ENCODE data around the gene ADARB1.
A peak's percentile ranks its signal among the peaks of the same experiment; 100 is the strongest.

The ADARB1 gene

DNA sequence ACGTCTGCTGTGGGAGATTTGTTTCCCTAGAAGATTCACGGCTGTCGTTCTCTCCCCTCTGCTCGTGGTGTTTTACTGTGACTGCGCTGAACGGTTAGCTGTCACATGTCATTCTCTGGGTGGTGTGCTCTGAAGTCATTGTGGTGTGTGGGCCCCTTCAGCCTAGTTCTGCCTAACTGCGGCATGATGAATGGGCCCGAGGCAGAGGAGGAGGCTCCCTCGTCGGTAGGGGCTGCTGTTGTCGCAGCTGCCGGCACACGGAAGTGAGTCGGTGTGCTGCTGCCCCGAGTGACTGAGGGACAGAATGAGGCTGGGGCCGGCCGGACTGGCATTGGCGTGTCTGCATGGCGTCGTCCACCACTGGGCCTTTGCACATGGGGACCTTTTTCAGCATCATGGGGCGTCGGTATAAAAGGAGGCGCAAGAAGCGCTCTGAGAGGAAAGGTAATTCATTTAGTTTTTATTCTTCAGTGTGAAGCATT lies 77.9 kb downstream of the ADARB1 start:
- DNase-seq (ENCODE audit: low spot score): peak; percentile 59

DNA sequence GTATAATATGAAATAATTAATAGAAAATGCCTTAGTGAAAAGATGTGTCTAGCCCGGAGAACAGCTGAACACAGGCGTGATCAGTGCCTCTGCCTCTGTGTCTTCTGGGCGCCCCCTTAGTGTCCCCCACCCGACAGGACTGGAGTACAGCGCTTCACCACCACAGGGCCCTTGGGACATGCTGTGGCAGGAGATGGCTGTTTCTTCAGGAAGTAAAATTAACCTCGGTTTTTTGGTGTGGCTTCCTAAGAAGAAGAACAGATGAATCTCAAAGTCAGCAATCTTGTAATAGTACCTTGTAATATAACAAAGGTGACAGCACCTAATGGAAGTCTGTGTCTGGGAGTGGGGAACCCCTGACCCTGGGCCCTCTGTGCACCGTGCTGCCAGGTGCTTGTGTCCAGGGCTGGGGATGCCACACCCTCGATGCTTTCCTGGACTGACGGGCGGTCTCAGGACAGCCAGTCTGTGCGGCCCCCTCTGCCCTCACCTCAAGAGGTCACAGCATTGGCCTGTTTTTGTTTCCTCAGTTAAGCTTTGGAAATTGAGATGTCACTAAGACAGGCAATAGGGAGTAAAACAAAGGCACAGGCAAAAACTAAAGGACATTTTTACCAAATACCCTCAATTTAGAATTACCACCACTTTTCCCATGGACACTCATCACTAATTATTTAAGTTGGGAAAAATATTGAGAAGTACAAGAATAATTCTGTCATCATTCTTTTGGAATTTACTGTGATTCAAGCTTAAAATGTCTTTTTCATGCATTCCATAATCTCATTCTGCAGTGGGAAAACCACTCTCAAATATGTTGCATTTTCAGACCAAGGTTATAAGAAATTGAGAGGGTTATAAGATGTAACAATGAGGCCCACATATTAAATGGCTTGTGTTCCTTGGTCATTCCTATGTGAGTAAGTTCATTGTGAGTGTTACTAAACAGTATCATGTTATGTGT lies 79.3 kb downstream of the ADARB1 start:
- DNase-seq (ENCODE audit: low spot score): no peak

DNA sequence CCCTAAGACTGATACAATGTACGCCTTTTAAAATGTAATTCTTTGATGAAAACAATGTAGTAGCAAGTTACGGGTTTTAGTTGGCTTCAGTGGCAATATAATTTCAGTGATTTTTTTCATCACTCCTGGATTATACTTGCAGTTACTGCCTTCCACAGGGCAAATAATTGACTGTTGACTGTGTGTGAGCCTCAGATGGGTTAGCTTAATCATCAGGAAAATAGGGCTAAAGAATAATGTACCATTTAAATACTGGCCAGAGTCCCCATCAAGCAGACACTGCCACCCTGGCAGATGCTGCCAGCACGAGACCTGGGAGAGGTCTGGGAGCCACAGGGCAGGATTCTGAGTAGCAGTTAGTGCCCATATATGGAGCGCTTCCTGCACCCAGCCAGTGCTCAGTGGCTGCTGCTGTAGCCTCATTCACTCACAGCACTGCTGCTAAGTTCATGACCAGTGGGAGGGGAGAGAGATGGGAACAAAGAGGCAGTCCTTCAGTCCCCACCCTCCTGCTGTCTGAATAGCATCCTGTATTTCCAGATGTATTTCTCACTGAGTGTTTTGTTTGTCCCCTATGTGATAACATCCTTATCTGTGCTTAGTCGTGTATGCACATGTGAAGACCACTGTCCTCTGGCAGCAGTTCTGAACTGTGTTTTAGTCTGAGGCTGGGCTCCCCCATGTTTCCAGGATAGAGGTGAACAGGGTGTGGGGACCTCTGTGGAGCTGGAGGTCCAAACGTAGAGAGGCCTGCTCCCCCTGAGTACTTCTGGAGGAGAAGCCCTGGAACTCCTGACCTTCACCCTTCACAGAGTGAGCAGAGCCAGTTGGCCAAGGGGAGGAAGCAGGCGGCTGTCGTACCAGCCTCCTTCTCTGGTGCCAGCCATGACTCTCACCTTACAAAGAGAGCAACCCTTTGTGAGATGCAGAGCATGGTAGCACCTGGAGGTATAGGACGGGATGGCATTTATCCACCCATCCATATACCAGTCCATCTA lies 80.4 kb downstream of the ADARB1 start:
- DNase-seq (ENCODE audit: low spot score): no peak

DNA sequence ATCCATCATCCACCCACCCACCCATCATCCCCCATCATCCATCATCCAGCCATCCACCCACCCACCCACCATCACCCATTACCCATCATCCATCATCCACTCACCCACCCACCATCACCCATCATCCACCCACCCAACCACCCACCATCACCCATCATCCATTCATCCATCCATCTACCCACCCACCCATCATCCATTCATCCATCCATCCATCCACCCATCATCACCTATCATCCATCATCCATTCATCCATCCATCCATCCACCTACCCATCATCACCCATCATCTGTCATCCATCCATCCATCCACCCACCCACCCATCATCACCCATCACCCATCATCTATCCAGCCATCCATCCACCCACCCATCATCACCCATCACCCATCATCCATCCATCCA lies 81.5 kb downstream of the ADARB1 start:
- no peak for DNase-seq (ENCODE audit: low spot score)

DNA sequence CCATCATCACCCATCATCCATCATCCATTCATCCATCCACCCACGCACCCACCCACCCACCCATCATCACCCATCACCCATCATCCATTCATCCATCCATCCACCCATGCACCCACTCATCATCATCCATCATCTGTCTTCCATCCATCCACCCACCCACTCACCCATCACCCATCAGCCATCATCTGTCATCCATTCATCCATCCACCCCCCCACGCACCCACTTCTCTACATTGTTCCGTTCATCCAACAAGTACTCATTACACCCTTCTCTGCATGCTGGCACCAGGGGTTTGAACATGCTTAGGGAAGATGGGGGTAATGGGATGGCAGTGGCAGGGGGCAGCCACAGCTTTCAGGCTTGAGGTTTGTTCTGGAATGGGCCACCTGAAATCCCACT lies 82.1 kb downstream of the ADARB1 start:
- no peak for DNase-seq (ENCODE audit: low spot score)

DNA sequence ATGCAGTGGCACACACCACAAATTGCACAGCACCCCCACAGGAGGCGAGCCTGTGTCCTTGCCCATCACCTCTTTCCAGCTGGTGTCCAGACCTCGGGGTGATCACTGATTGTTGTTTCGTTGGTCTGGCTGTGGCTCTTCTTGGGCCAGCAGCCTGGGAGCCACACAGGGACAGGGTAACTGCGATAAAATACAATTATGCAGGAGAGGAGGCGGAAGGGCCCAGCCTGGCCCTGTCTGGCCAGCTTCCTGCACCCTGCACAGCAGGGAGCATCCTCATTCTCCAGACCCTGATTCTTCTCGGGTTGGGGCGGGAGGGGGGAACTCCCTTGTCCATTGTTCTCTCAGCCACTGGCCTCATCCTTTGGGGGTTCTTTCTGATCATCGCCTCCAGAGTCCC lies 83.6 kb downstream of the ADARB1 start:
- no peak for DNase-seq (ENCODE audit: low spot score)

DNA sequence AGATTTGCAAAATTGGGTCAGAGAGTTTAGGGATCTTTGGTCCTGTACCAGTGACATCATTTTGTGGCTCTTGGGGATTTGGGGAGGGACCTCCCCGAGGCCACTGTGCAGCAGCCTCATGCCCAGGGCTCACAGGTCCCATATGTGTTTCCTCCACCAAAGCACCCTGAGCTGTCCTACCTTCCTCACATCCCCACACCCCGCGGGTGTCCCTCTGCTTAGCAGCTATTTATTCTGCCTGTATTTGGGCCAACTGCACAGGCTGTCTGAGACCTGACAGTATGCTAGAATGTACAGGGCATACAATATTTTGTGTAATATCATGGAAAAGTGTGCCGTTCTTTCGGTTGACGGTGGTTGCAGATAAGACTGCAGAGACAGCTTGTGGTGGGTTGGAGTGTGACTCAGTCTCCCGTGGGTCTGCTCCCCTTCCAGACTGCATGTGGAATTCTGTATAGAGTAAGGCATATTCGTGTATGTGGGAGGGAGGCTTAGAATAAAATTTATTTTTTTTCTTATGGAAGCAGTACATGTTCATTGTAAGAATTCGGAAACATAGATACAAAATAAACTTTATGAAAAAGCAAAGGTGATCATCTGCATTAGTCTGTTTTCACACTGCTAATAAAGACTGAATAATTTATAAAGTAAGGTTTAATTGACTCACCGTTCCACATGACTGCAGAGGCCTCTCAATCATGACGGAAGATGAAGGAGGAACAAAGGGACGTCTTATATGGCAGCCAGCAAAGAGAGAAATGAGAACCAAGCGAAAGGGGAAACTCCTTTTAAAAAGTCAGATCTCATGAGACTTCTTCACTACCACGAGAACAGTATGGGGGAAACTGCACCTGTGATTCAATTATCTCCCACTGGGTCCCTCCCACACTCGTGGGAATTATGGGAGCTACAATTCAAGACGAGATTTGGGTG lies 84.4 kb downstream of the ADARB1 start:
- DNase-seq (ENCODE audit: low spot score): no peak

DNA sequence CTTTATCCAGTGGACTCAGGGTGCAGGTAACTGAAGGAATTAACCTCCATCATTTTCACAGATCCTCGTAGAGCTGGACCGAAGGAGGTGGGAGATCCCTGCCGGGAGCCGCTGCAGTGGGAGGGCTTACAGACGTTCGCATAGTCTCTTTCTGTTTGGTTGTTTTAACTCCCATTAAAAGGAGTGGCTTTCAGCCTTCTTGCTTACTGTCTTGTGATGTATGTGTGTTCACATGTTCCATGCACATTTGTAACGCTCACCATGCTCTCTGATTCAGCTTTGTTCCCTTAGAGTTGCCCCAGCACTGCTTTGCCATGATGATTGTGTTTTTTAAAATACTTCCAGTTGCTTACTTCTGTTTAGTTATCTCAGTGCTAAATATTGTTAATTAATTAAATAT lies 85.8 kb downstream of the ADARB1 start:
- DNase-seq (ENCODE audit: low spot score): no peak

DNA sequence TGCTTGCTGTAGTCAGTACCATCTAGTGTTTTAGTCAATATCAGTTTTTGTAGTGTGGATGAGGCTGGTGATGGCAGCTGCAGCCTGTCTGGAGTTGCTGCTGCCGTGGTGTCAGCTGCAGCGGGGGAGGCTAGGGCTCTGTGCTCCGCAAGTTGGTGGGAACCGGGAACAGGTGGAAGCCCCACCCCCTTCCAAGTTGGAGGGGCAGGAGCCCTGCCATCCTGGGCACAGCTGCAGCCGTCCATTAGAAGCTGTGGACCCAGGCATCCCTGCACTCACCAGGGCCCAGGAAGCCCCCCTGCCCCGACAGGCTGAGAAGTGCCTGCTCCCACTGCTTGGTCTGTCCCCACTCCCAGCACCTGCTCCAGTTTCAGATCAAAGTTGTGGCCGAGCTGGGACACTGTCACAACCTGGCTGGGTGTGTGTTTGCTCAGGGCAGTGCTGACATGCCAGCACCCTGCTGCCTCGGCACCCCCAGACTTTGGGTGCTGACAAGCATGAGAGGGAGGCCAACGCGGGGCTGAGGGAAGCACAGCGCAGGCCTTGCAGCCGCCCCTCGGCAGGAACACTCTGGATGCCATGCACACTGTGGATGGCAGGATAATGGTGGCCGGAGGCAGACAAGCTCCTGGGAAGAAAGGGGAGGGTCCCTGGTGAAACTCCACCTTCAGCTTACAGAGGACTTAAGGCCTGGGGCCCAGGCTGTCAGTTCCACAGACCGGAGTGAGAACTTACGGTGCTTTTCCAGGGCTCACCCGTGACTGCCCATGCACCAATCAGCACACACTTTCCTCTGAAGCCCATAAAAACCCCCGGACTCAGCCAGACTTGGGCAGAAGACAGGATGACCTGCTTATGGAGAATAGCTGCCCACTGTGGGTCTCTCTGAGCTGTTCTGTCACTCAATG lies 86.9 kb downstream of the ADARB1 start:
- DNase-seq (ENCODE audit: low spot score): no peak

DNA sequence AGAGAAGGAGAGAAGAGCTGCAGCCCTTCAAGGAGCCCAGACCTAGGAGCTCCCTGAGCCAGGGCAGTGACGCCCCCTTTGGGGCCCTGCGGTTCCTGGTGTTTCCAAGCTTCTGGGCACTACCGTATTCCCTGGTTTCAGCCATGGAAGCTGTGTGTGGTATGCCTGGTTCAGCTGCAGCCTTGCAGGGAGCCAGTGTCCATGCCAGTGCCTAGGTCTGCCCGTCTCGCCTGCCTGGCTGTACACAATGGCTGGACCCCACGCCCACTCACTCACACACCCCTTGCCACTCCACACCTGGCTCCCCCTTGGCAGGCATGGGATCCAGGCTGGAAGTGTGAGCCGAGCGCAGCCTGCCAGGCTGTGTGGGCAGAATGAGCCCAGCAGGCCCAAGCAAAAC lies 87.7 kb downstream of the ADARB1 start:
- no peak for DNase-seq (ENCODE audit: low spot score)

DNA sequence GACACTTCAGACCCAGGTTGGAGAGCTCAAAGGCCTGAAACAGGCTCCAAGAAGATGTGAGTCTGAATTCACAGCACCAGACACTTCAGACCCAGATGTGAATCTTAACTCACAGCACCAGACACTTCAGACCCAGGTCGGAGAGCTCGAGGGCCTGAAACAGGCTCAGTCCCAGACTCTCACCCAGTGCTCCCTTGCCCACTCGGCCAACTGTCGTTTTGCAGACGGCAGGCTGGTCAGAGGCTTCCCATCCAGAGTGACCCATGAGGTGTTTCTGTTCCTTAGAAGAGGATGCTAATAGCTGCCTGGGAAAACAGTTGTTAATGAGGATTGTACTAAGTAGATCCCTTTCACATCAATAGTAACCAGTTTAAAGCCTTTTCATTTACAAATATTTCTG lies 88.4 kb downstream of the ADARB1 start:
- DNase-seq (ENCODE audit: low spot score): no peak

DNA sequence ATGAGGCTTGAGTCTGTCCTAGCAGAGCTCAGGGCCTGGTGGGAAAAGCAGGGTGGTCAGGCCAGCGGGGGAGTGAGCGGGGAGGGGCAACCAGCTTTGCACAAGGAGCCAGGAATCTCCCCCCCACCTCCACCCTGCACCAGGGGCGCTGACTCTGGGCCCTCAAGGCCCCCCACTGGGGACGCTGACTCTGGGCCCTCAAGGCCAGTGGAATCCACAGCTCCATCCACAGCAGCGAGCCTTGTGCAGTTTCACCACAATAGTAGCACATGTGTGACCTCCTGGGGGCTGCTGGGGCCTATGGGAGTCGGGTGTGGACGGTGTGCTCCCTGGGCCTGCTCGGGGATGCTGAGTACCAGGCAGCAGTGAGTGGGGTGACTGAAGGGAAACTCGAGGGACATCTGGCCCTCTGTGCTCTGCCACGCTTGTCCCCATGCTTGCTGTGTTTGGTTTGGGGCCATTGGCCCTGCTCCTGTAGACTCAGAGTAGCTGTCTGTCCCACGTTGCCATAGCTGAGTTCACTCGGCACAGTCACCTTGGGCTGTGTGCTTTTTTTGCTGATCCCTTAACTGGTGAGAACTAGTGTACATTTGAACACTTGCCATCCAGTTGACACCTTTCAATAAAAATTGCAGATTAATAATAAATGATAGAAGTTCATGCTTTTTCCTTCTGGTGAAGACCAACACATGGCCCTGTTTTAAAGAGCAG lies 89.2 kb downstream of the ADARB1 start:
- no peak for DNase-seq (ENCODE audit: low spot score)

DNA sequence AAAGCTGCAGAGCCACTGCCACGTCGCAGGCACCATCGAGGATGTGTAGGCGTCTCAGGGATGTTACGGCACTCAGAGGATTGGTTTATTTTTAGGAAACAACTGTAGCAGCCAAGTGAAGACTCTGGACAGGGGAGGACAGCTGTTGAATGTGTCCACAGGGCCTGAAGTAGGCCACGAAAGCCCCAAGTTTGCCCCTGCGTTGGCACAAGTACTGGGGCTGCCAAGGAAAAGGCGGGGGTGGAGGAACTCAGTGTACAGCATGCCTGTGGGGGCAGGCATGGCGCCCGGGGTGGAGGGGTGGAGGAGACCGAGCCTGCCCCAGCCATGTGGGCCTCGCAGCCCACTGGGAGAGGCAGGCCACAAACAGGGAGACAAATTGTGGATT lies 89.7 kb downstream of the ADARB1 start:
- DNase-seq (ENCODE audit: low spot score): no peak

DNA sequence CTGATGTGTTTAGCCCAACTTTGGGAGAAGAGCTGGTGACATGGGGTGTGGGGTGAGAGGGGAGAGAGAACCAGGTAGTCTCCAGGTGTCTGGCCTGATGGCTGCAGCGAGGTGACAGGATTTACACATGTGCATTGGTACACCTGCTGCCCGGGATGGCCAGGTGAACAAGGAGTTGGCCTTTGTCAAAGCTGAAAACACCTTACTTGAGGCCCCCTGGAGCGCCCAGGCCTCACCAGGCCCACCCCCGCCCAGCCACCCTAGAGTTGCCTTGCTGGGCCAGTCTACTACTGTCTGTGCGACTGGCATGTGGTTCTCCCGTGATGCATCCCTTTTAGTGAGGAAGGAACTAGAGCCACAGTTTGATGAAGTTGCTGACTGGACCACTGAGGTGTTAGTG lies 90.5 kb downstream of the ADARB1 start:
- DNase-seq (ENCODE audit: low spot score): no peak

DNA sequence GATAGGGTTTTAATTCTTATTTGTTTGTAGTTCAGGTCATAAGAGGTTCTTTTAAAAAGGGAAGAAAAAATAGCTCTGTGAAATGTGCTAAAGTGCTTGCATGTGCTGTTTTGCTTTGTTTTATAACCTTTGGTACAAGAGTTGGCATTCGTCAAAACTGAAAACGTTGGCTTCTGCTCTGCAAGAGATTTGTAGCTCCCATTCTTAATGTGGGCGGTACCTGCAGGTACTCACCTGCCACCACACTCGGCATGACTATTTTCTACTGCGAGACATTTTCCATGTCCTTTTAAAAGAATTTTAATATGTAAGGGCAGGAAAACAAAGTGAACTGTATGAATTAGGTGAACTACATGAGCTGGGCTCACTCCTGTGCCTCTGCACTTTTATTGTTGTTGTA lies 92.6 kb downstream of the ADARB1 start:
- peak; percentile 52 for DNase-seq (ENCODE audit: low spot score)

DNA sequence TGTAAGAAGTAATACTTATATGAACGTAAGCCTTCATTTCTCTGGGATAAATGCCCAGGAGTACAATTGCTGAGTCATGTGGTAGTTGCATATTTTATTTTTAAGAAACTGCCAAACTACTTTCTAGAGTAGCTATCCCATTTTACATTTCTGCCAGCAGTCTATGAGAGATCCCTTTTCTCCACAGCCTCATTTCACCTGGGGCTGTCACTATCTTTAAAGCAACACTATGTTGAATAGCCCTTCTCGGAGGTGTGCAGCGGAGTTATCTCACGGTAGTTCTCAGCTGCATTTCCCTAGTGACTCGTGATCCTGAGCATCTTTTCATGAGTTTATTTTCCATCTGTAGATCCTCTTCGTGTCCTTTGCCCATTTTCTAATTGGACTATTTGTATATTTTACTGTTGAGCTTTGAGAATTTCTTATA lies 93.4 kb downstream of the ADARB1 start:
- DNase-seq (ENCODE audit: low spot score): no peak

DNA sequence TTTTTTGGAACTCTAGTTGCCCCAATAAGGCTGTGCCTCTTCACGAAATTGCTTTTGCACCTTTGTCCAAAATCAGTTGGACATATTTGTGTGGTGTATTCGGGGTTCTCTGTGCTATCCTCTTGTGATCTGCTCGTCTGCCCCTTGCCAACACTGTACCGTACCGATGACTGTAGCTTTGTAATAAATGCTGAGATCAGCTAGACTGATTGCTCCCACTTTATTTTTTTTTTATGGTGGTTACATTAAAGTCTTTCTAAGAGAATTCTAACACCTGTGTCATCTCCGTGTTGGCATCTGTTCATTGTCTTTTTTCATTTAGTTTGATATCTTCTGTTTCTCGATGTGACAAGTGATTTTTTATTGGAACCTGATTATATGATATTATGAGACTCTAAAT lies 94.1 kb downstream of the ADARB1 start:
- no peak for DNase-seq (ENCODE audit: low spot score)

DNA sequence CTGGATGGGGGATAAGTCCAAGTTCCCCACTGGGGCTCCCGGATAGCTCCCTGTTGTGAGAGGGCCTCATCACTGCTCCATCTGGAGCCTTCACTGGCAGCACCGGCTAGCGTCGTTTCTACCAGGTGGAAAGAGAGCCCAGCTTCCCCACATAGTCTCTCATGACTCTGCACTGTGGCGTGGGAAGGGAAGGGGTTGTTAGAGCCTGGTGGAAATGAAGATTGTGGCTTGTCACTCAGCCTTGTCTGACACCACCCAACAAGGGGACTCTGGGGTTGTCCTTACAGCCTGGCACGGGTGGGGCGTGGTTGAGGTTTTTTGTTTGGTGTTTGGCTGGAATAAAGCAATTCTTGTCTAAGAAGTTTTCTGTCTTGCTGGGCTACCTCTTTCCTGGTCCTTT lies 94.6 kb downstream of the ADARB1 start:
- DNase-seq (ENCODE audit: low spot score): no peak

DNA sequence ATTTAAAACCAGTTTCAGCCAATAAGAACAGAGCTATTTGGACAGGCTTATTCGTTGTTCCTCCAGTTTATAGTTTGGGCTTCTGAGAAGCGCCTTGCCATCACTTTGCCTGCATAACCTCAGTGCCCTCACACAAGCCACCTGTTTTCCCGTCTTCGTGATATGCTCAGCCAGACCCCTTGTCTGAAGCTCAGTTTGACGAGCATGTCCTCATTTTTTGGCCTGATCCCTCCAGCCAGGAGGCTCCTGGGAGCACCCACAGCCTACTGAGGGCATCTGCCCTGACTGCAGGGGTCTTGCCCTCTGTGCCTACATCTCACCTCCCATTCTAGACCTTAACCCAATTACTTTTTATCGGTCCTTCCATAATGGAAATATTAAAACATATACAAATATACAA lies 95.3 kb downstream of the ADARB1 start:
- DNase-seq (ENCODE audit: low spot score): no peak

DNA sequence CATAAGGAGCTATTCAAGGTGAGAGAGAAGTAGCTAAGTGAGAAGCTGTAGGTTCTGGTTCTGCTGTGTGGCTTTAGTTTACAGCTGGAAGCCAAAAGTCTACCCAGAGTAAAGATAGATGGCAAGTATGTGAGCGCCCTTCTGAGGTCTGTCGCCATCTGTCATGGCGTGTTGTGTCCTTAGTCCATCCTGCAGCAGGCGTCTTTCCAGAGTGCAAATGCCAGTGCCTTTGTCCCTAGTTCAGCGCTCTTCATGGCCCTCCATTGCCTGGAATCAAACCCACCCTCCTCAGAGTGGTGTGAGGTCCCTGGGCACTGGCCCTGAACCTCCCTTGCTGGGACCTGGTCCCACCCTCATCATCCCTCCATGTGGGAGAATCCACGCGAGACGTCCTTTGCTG lies 96.6 kb downstream of the ADARB1 start:
- DNase-seq (ENCODE audit: low spot score): no peak

Data from putamen (tissue), 1 donor.